Measurements from ENCODE around the gene ZNF780A. TPM values are rescaled to one million over a fixed set of nuclear protein-coding genes. Genes with fewer than 3 reads are reported as not detected.

Gene ZNF780A
- total RNA-seq, 1 experiment from 2014 or later = 9.7 TPM

- H3K36me3 Mint-ChIP-seq (ENCODE audit: insufficient read depth, unreplicated experiment) = peaks cover 13% of the 10 kb centered on the region
- no TSS peak for BruUV-seq (replicated peaks)
- no peak overlapping the region for H3K27ac Mint-ChIP-seq (ENCODE audit: low read depth, unreplicated experiment)
- H3K9me3 Mint-ChIP-seq (ENCODE audit: unreplicated experiment) = peaks cover 14% of the 10 kb centered on the region
- ChIA-PET CTCF (interaction anchor here (0.6 to 0.7 kb wide), 3 partner anchors 55 to 547 kb away, joined by 3 to 4 read pairs (median 3); no protein-coding TSS in a partner anchor), POLR2A (interaction anchor here (1.9 kb wide), 1 partner anchor 118 kb away, joined by 16 read pairs; the partner anchor contains the start of gene PSMC4)
- H3K4me3 Mint-ChIP-seq (ENCODE audit: unreplicated experiment) = no peak overlapping the region
- DNase-seq (ENCODE audit: unreplicated experiment) = no peak
- intact Hi-C loops (cut with micrococcal nuclease) = no loop called here
- peaks cover 12% of the 10 kb centered on the region for H3K4me1 Mint-ChIP-seq (ENCODE audit: insufficient read depth, unreplicated experiment)
- no peaks in the 10 kb centered on the region for H3K27me3 Mint-ChIP-seq (ENCODE audit: insufficient read depth, unreplicated experiment)
- no peak for TF ChIP-seq CTCF (IDR thresholded peaks at IDR 0.05; ENCODE audit: unreplicated experiment)
Observed at GRCh38 chr19:40088299-40089047, 2.3 kb downstream of the ZNF780A start.

GRCh38 chr19:40084948-40085347 is 5.8 kb downstream of the ZNF780A start:
- no peak for TF ChIP-seq CTCF (IDR thresholded peaks at IDR 0.05; ENCODE audit: unreplicated experiment)
- Mint-ChIP-seq H3K9me3 (ENCODE audit: unreplicated experiment) (peaks cover 14% of the 10 kb centered on the region), H3K4me1 (ENCODE audit: insufficient read depth, unreplicated experiment) (peaks cover 12% of the 10 kb centered on the region), H3K27ac (ENCODE audit: low read depth, unreplicated experiment) (no peak overlapping the region), H3K36me3 (ENCODE audit: insufficient read depth, unreplicated experiment) (peaks cover 47% of the 10 kb centered on the region), H3K27me3 (ENCODE audit: insufficient read depth, unreplicated experiment) (no peaks in the 10 kb centered on the region), H3K4me3 (ENCODE audit: unreplicated experiment) (no peak overlapping the region)
- no peak for DNase-seq (ENCODE audit: unreplicated experiment)
- BruUV-seq (replicated peaks) = no TSS peak
- CTCF ChIA-PET = no interaction called here
- POLR2A ChIA-PET = no interaction called here
- intact Hi-C loops (cut with micrococcal nuclease) = no loop called here

GRCh38 chr19:40081411-40081810 is 9.3 kb downstream of the ZNF780A start:
- BruUV-seq (replicated peaks) = no TSS peak
- H3K4me1 Mint-ChIP-seq (ENCODE audit: insufficient read depth, unreplicated experiment) = no peaks in the 10 kb centered on the region
- no peak overlapping the region for H3K27ac Mint-ChIP-seq (ENCODE audit: low read depth, unreplicated experiment)
- no peak for DNase-seq (ENCODE audit: unreplicated experiment)
- H3K4me3 Mint-ChIP-seq (ENCODE audit: unreplicated experiment) = no peak overlapping the region
- peaks cover 27% of the 10 kb centered on the region for H3K9me3 Mint-ChIP-seq (ENCODE audit: unreplicated experiment)
- CTCF ChIA-PET = no interaction called here
- peaks cover 77% of the 10 kb centered on the region for H3K36me3 Mint-ChIP-seq (ENCODE audit: insufficient read depth, unreplicated experiment)
- POLR2A ChIA-PET = no interaction called here
- TF ChIP-seq CTCF (IDR thresholded peaks at IDR 0.05; ENCODE audit: unreplicated experiment) = no peak
- no peaks in the 10 kb centered on the region for H3K27me3 Mint-ChIP-seq (ENCODE audit: insufficient read depth, unreplicated experiment)
- intact Hi-C loops (cut with micrococcal nuclease) = no loop called here

- BruUV-seq (replicated peaks) = no TSS peak
- DNase-seq (ENCODE audit: unreplicated experiment) = no peak
- Mint-ChIP-seq H3K9me3 (ENCODE audit: unreplicated experiment) (peaks cover 27% of the 10 kb centered on the region), H3K27ac (ENCODE audit: low read depth, unreplicated experiment) (no peak overlapping the region), H3K36me3 (ENCODE audit: insufficient read depth, unreplicated experiment) (peaks cover 88% of the 10 kb centered on the region), H3K4me1 (ENCODE audit: insufficient read depth, unreplicated experiment) (no peaks in the 10 kb centered on the region), H3K27me3 (ENCODE audit: insufficient read depth, unreplicated experiment) (no peaks in the 10 kb centered on the region), H3K4me3 (ENCODE audit: unreplicated experiment) (no peak overlapping the region)
- ChIA-PET POLR2A (interaction anchor here (1.6 kb wide), 1 partner anchor 11 kb away, joined by 6 read pairs; the partner anchor contains the start of gene ZNF780A), CTCF (no interaction called here)
- TF ChIP-seq CTCF (IDR thresholded peaks at IDR 0.05; ENCODE audit: unreplicated experiment) = no peak
- intact Hi-C loops (cut with micrococcal nuclease) = no loop called here
Observed at GRCh38 chr19:40080289-40080688, 10.5 kb downstream of the ZNF780A start.
